Esophagus squamous epithelium (tissue), 5 donors: ENCODE data around the gene ITGB4. TPM values are rescaled to one million over a fixed set of nuclear protein-coding genes. Genes with fewer than 3 reads are reported as not detected.

ENCODE experiments used
- DNase-seq: peaks from one replicate; lab custom pipeline; 2025; lab: John Stamatoyannopoulos, UW
- H3K27ac ChIP-seq, 4 donors: fragments of 200-600 bp; sonication (generic); one replicate each; pipeline ENCODE4 v1.5.1; 2016 to 2019; ENCODE audit warnings: mild to moderate bottlenecking in 1 of 4
- H3K27me3 ChIP-seq, 4 donors: fragments of 200-600 bp; sonication (generic); 1 replicate in 3 of 4; 2 replicates in 1 of 4; pipeline versions ENCODE4 v1.5.1 to v1.6.0; 2017 to 2021; ENCODE audit warnings: antibody characterized with exemption in 1 of 4
- H3K36me3 ChIP-seq, 3 donors: fragments of 200-600 bp; sonication (generic); one replicate each; pipeline ENCODE4 v1.5.1; 2016 to 2019
- H3K4me1 ChIP-seq, 3 donors: fragments of 200-600 bp; sonication (generic); one replicate each; pipeline ENCODE4 v1.5.1; 2017 to 2019
- H3K4me3 ChIP-seq, 4 donors: fragments of 200-600 bp; sonication (generic); 1 replicate in 3 of 4; 2 replicates in 1 of 4; pipeline ENCODE4 v1.5.1; 2016 to 2019; ENCODE audit warnings: mild to moderate bottlenecking in 2 of 4, moderate library complexity in 1 of 4
- H3K9me3 ChIP-seq, 3 donors: fragments of 200-600 bp; sonication (generic); one replicate each; pipeline ENCODE4 v1.5.1; 2016 to 2019
- POLR2A ChIP-seq, 4 donors: fragments of 450-650 bp; IDR thresholded peaks; one replicate each; pipeline ENCODE4 v1.6.1; 2017; ENCODE audit warnings: antibody characterized with exemption in 4 of 4, mild to moderate bottlenecking in 4 of 4, moderate library complexity in 3 of 4
- WGBS, 2 donors: methylation state at CpG; one replicate each; pipeline ENCODE4 v1.1.5; 2018; 5-methylcytosine and 5-hydroxymethylcytosine counted together
- intact Hi-C: fragments of 100-400 bp; cut with DNase I; formaldehyde crosslinking; loops from one replicate; pipeline ENCODE4 v1.15.0; 2022
- total RNA-seq, 4 donors: library from RNA; depleted of rRNA; stranded (reverse); fragments of >200 nt; gene quantifications; one replicate each; pipeline ENCODE4 v1.1.0, GENCODE V29; 2016
- TF ChIP-seq, protein P1 (sequence below), 6 experiments: fragments of 450-650 bp in 4 of 6; fragments of 200-600 bp in 2 of 6; sonication (generic) in 2 of 6; IDR thresholded peaks; one replicate each; pipeline ENCODE4 v1.5.1; 2016 to 2019; ENCODE audit warnings: antibody characterized with exemption in 6 of 6, mild to moderate bottlenecking in 4 of 6, moderate library complexity in 4 of 6
- donor health status: DM: yes; HTN: yes; CAD: no.

ITGB4 gene
- total RNA-seq, 4 donors from 2014 or later = 60.6 to 115 (median 82.3) TPM

DNA sequence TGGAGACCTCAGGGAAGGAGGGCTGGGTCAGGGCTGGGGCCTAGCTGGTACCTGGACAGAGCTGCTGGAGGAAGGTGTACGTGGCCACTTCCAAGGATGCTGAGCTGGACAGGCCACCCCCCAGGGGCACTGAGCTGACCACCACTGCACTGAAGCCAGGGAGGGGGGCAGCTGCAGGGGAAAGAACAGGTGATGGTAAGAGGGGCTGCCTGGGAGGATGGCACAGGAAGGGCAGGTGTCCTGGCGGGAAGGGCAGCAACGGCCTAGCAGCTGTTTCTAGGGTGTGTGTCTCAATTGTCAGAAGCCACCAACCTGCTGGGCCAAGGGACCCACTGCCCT lies 42.0 kb downstream of the ITGB4 start:
- H3K36me3 ChIP-seq = peaks cover 3 to 31% (median 6%) of the 10 kb centered on the region in 3 donors
- H3K27me3 ChIP-seq = no peaks in the 10 kb centered on the region
- intact Hi-C loops = no loop called here
- no peaks in the 10 kb centered on the region for H3K9me3 ChIP-seq
- no peak overlapping the region for H3K4me3 ChIP-seq
- WGBS, 2 donors = 100% methylated on average over 1 of the region's 3 CpGs
- H3K4me1 ChIP-seq = peaks cover 18 to 48% (median 34%) of the 10 kb centered on the region in 3 donors
- no peak overlapping the region for H3K27ac ChIP-seq
- no peak for DNase-seq
- TF ChIP-seq POLR2A (IDR thresholded peaks at IDR 0.05) = no peak
- TF ChIP-seq, protein P1, sequence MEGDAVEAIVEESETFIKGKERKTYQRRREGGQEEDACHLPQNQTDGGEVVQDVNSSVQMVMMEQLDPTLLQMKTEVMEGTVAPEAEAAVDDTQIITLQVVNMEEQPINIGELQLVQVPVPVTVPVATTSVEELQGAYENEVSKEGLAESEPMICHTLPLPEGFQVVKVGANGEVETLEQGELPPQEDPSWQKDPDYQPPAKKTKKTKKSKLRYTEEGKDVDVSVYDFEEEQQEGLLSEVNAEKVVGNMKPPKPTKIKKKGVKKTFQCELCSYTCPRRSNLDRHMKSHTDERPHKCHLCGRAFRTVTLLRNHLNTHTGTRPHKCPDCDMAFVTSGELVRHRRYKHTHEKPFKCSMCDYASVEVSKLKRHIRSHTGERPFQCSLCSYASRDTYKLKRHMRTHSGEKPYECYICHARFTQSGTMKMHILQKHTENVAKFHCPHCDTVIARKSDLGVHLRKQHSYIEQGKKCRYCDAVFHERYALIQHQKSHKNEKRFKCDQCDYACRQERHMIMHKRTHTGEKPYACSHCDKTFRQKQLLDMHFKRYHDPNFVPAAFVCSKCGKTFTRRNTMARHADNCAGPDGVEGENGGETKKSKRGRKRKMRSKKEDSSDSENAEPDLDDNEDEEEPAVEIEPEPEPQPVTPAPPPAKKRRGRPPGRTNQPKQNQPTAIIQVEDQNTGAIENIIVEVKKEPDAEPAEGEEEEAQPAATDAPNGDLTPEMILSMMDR (IDR thresholded peaks at IDR 0.05) = no peak

DNA sequence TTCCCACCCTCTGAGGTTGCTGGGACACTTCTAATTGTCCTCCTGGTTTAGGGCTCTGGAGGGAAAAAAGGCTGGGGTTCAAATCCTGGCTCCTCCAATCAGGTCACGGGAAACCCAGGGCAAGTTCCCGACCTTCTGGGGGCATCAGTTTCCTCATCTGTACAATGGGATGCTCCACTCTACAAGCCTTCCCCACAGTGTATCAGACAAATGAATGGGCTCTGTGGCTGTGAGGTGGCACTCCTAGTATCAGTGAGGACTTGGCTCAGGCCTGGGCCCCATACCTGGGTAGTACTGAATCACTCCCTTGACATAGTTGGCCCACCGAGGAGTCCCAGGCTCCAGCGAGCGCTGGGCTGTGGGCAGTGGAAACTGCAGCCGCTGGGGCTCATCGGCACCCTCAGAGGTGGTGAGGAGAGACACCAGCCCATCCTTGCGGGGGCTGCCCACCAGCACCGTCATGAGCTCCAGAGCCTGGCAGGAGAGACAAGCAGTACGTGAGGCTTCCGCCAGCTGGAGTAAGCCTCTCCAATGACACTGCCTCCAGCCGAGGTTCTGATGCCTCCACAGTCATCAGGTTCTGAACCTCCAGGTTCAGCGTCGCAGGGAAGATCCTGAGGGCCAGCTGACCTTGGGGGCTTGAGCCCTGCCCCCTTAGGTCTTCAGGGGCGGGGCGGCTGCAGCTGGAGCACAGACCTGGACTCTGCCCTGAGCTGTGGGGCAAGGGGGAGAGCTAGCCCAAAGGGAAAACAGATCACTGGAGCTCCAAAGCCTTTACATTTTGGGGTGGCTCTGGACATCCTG lies 42.6 kb downstream of the ITGB4 start:
- Histone ChIP-seq H3K27me3 (no peaks in the 10 kb centered on the region), H3K27ac (peak overlapping the region; percentile 73 to 92 (median 88)), H3K4me1 (peaks cover 18 to 44% (median 34%) of the 10 kb centered on the region in 3 donors), H3K9me3 (no peaks in the 10 kb centered on the region), H3K36me3 (peaks cover 0 to 25% (median under 1%) of the 10 kb centered on the region in 3 donors), H3K4me3 (peak overlapping the region; percentile 51 to 85 (median 70))
- DNase-seq = no peak
- no CpG with 5 or more reads among the region's 16 CpGs for WGBS, 2 donors
- intact Hi-C loops = no loop called here
- TF ChIP-seq, protein P1 (IDR thresholded peaks at IDR 0.05) = no peak
- no peak for TF ChIP-seq POLR2A (IDR thresholded peaks at IDR 0.05)

DNA sequence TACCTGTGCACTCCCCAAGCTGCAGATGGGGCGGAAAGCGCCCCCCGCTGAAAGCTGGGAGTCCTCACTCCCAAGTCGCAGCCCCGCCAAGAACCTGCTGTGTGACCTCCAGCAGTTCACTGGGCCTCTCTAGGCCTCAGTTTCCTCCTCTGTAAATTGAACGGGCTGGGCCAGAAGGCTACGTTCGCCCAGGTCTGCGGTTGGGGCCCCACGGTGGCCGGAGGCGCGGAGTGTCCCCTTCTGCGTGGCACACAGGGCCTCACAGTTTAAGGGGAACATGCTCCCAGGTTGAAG lies 43.1 kb downstream of the ITGB4 start:
- WGBS, 2 donors = 11% methylated on average over 5 of the region's 14 CpGs; no CpG with 5 or more reads in 1 of the 2 donors
- peak overlapping the region; percentile 73 to 92 (median 88) for H3K27ac ChIP-seq
- H3K4me3 ChIP-seq = peak overlapping the region; percentile 51 to 85 (median 70)
- H3K4me1 ChIP-seq = peaks cover 18 to 39% (median 33%) of the 10 kb centered on the region in 3 donors
- no peak for TF ChIP-seq POLR2A (IDR thresholded peaks at IDR 0.05)
- TF ChIP-seq, protein P1 (IDR thresholded peaks at IDR 0.05) = no peak
- no peaks in the 10 kb centered on the region for H3K27me3 ChIP-seq
- peaks cover 0 to 20% (median 0%) of the 10 kb centered on the region in 3 donors for H3K36me3 ChIP-seq
- H3K9me3 ChIP-seq = no peaks in the 10 kb centered on the region
- DNase-seq = no peak
- intact Hi-C loops = no loop called here

DNA sequence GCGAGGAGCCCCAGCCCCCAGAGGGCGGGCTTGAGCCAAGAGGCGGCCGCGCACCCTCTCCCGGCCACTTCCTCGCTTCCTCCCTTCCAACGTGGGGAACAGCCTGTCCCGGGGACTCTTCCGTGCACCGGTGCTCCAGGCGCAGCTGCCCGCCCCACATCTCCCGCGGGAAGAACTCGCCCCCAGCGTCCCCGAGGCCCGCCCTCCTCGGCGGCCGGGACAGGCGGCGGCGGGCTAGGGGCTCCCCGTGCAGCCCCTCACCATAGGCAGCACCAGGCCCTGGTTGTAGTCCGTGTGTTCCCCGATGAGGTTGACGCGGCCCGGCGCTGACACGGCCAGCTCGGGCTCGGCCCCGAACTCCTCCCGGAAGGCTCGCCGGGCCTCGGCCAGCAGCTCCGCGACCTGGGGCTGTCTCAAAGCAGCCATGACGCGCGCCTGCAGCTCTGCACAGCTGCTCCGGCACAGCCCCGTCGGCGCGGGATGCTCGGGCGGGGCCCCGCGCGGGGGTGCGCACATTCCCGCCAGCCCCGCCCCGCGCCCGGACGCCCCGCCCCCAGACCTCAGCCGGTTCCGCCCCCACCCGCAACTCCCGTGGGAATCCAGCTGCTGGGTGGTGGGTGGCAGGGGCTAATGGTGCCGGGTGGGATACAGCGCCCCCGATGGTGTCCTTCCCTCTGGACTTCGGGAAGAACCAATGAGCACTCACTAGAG lies 43.6 kb downstream of the ITGB4 start, which contains the start of gene GALK1:
GALK1 (minus strand) TSS at position 482 of the 711 bp plus-strand sequence; CDS start at position 426, 56 bp downstream.
- peak within 1 kb of the TSS; percentile 73 to 92 (median 88) for H3K27ac ChIP-seq
- TF ChIP-seq, protein P1 (IDR thresholded peaks at IDR 0.05) = peak; percentile 51 to 71 (median 65)
- peak in 2 of 4 donors; percentile 72 to 79 for TF ChIP-seq POLR2A (IDR thresholded peaks at IDR 0.05)
- 0% methylated on average over 1 to 3 of the region's 71 CpGs for WGBS, 2 donors
- no peak for DNase-seq
- peaks cover 18 to 34% (median 28%) of the 10 kb centered on the region in 3 donors for H3K4me1 ChIP-seq
- H3K9me3 ChIP-seq = no peaks in the 10 kb centered on the region
- peak within 1 kb of the TSS; percentile 51 to 85 (median 70) for H3K4me3 ChIP-seq
- peaks cover 0 to 15% (median 0%) of the 10 kb centered on the region in 3 donors for H3K36me3 ChIP-seq
- intact Hi-C loops = no loop called here
- no peaks in the 10 kb centered on the region for H3K27me3 ChIP-seq

DNA sequence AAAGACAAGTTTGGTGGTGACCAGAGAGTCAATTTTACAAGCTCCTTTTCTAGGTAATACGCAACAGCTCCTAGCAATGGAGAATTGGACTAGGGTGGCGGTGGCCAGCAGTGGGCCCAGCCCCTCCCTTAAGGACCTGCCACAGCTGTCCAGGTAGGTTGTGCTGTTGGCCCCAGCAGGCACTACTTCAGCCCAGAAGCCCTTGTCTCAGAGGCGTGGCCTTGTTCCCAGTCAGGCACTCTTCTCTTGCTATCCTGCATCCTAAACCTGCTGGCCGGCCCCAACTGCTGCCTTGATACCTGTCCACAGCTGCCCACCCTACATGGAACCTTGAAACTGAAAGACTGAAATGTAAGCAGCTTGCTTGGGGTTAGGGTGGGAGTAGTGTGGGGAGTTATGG lies 44.7 kb downstream of the ITGB4 start:
- intact Hi-C loops = no loop called here
- Histone ChIP-seq H3K4me1 (peaks cover 18 to 31% (median 23%) of the 10 kb centered on the region in 3 donors), H3K9me3 (no peaks in the 10 kb centered on the region), H3K36me3 (peaks cover 0 to 7% (median 0%) of the 10 kb centered on the region in 3 donors), H3K4me3 (no peak overlapping the region), H3K27ac (peak overlapping the region in 3 of 4 donors; percentile 87 to 92 (median 90)), H3K27me3 (no peaks in the 10 kb centered on the region)
- DNase-seq = no peak
- no peak for TF ChIP-seq POLR2A (IDR thresholded peaks at IDR 0.05)
- TF ChIP-seq, protein P1 (IDR thresholded peaks at IDR 0.05) = no peak
- 93 to 96% methylated on average over 3 to 4 of the region's 4 CpGs for WGBS, 2 donors
